ENCODE results near the gene CPNE7.

Gene CPNE7

GRCh38 chr16:89646270-89646669, 70.7 kb downstream of the CPNE7 start:
- TF ChIP-seq EP300 (IDR thresholded peaks at IDR 0.05; ENCODE audit: borderline replicate concordance) (no peak), EGR1 (IDR thresholded peaks at IDR 0.05) (no peak), MAX (IDR thresholded peaks at IDR 0.05) (no peak), USF1 (IDR thresholded peaks at IDR 0.05) (no peak), FOXM1 (IDR thresholded peaks at IDR 0.05; ENCODE audit: borderline replicate concordance, low read depth) (no peak), TEAD4 (IDR thresholded peaks at IDR 0.05) (no peak), TCF12 (IDR thresholded peaks at IDR 0.05; ENCODE audit: low read depth) (no peak)

All from Ishikawa (cell line).